K562 (cell line): ENCODE data around the gene HLA-F. TPM values are rescaled to one million over a fixed set of nuclear protein-coding genes. Genes with fewer than 3 reads are reported as not detected.

Experiments
- ATF1 ChIP-seq, 2 experiments: fragments of 450-650 bp in 1 of 2; IDR thresholded peaks; 2 replicates each; pipeline ENCODE4 v1.6.1; 2016; ENCODE audit warnings: missing compliant biosample characterization in 1 of 2, missing genetic modification characterization in 1 of 2
- EHMT2 ChIP-seq: fragments of 450-650 bp; IDR thresholded peaks from 2 replicates; pipeline ENCODE4 v1.6.1; 2018; ENCODE audit warnings: antibody characterized with exemption
- EWSR1 ChIP-seq: fragments of 450-650 bp; IDR thresholded peaks from 2 replicates; pipeline ENCODE4 v1.6.1; 2018; ENCODE audit warnings: borderline replicate concordance, mild to moderate bottlenecking, low read depth, moderate library complexity; ENCODE audit not compliant: partially characterized antibody
- GTF3C2 ChIP-seq: IDR thresholded peaks from 3 replicates; pipeline ENCODE4 v1.6.1; 2011; ENCODE audit warnings: borderline replicate concordance, mild to moderate bottlenecking, moderate library complexity; ENCODE audit not compliant: insufficient read length; ENCODE audit errors: extremely low read depth
- HMBOX1 ChIP-seq: sonication (generic); IDR thresholded peaks from 2 replicates; pipeline ENCODE4 v1.6.1; 2016
- PURB ChIP-seq: sonication (generic); formaldehyde crosslinking; IDR thresholded peaks from 2 replicates; pipeline ENCODE4 v1.9.0; 2021; ENCODE audit warnings: low read depth, mild to moderate bottlenecking, missing genetic modification reagents
- PYGO2 ChIP-seq: fragments of 450-650 bp; IDR thresholded peaks from 2 replicates; pipeline ENCODE4 v1.6.1; 2016; ENCODE audit warnings: mild to moderate bottlenecking, missing genetic modification characterization, moderate library complexity, missing compliant biosample characterization
- SREBF1 ChIP-seq: fragments of 150-350 bp; IDR thresholded peaks from 2 replicates; pipeline ENCODE4 v1.6.1; 2014; ENCODE audit warnings: antibody characterized with exemption, low read depth, low read length, borderline replicate concordance
- SRSF9 ChIP-seq: fragments of 200-400 bp; formaldehyde crosslinking; IDR thresholded peaks from 2 replicates; pipeline ENCODE4 v1.6.1; 2017; ENCODE audit warnings: low read depth, low read length, borderline replicate concordance
- STAT5A ChIP-seq: IDR thresholded peaks from 2 replicates; pipeline ENCODE4 v1.6.1; 2012; ENCODE audit warnings: low read length, inconsistent platforms, borderline replicate concordance
- THRB ChIP-seq: fragments of 450-650 bp; formaldehyde crosslinking; conservative IDR thresholded peaks from 2 replicates; pipeline ENCODE4 v1.4.0; 2022; ENCODE audit warnings: mild to moderate bottlenecking, missing genetic modification characterization
- ZNF134 ChIP-seq: fragments of 250-450 bp; sonication (Bioruptor Pico); conservative IDR thresholded peaks from 2 replicates; pipeline ENCODE4 v1.4.0; 2020
- polyA plus RNA-seq, 8 experiments: library from polyadenylated mRNA; depleted of rRNA in 4 of 8; stranded (reverse) in 5 of 8; unstranded in 3 of 8; fragments of >200 nt; fragmentation: Nextera tagmentation in 2 of 8; fragmentation: Illumina TruSeq in 1 of 8; extraction: Ambion mirVana in 2 of 8; extraction: Trizol in 1 of 8; gene quantifications; 2 replicates each; pipeline versions ENCODE4 v1.2.1 to v1.2.3, GENCODE V29; 2011 to 2014; ENCODE audit warnings: inconsistent platforms in 1 of 8, missing spikeins in 1 of 8
- total RNA-seq, 7 experiments: library from RNA; depleted of rRNA in 6 of 7; stranded (reverse); fragments of >200 nt in 6 of 7; fragmentation: Illumina TruSeq in 2 of 7; extraction: Trizol in 2 of 7; gene quantifications; 2 replicates each; pipeline versions ENCODE4 v1.2.1 to v1.2.3, GENCODE V29; 2011 to 2021; ENCODE audit warnings: low replicate concordance in 1 of 7
- TF ChIP-seq, protein P1 (sequence below): fragments of 450-650 bp; IDR thresholded peaks from 2 replicates; pipeline ENCODE4 v1.6.1; 2016; ENCODE audit warnings: low read depth

The HLA-F gene
- total and polyA plus RNA-seq, 9 of the 15 experiments (the other 6 are each of a cell fraction or from before 2014, with no cell fraction given), result 0.40 to 0.76 (median 0.46) TPM; not detected in 6

GRCh38 chr6:29748391-29749307 lies 25.4 kb downstream of the HLA-F start (continued):
- TF ChIP-seq SREBF1 (no peak), SRSF9 (no peak), STAT5A (no peak), PURB (CRISPR knock-in tag) (no peak), HMBOX1 (no peak), ZNF134 (CRISPR knock-in tag) (no peak), ATF1 (CRISPR knock-in tag; IDR thresholded peaks at IDR 0.05) (no peak), ATF1 (tag; IDR thresholded peaks at IDR 0.05) (no peak), EWSR1 (no peak), GTF3C2 (no peak), EHMT2 (no peak), PYGO2 (tag) (no peak), THRB (CRISPR knock-in tag) (no peak)
- TF ChIP-seq, protein P1, sequence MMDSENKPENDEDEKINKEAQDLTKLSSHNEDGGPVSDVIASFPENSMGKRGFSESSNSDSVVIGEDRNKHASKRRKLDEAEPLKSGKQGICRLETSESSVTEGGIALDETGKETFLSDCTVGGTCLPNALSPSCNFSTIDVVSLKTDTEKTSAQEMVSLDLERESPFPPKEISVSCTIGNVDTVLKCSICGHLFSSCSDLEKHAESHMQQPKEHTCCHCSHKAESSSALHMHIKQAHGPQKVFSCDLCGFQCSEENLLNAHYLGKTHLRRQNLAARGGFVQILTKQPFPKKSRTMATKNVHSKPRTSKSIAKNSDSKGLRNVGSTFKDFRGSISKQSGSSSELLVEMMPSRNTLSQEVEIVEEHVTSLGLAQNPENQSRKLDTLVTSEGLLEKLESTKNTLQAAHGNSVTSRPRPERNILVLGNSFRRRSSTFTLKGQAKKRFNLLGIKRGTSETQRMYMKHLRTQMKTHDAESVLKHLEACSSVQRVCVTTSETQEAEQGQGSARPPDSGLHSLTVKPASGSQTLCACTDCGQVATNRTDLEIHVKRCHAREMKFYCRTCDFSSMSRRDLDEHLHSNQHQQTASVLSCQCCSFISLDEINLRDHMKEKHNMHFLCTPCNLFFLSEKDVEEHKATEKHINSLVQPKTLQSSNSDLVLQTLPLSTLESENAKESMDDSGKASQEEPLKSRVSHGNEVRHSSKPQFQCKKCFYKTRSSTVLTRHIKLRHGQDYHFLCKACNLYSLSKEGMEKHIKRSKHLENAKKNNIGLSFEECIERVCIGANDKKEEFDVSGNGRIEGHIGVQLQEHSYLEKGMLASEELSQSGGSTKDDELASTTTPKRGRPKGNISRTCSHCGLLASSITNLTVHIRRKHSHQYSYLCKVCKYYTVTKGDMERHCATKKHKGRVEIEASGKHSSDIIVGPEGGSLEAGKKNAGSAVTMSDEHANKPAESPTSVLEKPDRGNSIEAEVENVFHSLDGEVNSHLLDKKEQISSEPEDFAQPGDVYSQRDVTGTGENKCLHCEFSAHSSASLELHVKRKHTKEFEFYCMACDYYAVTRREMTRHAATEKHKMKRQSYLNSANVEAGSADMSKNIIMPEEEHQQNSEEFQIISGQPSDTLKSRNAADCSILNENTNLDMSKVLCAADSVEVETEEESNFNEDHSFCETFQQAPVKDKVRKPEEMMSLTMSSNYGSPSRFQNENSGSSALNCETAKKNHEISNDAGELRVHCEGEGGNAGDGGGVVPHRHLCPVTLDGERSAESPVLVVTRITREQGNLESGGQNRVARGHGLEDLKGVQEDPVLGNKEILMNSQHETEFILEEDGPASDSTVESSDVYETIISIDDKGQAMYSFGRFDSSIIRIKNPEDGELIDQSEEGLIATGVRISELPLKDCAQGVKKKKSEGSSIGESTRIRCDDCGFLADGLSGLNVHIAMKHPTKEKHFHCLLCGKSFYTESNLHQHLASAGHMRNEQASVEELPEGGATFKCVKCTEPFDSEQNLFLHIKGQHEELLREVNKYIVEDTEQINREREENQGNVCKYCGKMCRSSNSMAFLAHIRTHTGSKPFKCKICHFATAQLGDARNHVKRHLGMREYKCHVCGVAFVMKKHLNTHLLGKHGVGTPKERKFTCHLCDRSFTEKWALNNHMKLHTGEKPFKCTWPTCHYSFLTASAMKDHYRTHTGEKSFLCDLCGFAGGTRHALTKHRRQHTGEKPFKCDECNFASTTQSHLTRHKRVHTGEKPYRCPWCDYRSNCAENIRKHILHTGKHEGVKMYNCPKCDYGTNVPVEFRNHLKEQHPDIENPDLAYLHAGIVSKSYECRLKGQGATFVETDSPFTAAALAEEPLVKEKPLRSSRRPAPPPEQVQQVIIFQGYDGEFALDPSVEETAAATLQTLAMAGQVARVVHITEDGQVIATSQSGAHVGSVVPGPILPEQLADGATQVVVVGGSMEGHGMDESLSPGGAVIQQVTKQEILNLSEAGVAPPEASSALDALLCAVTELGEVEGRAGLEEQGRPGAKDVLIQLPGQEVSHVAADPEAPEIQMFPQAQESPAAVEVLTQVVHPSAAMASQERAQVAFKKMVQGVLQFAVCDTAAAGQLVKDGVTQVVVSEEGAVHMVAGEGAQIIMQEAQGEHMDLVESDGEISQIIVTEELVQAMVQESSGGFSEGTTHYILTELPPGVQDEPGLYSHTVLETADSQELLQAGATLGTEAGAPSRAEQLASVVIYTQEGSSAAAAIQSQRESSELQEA, result no peak
